NT2/D1 (cell line): ENCODE data around the gene C9orf43.
"Not testable (repeated sequence)": the region's sequence is repeated elsewhere in the genome, so short reads cannot be mapped to it uniquely, and the experiment has no call there.

ENCODE experiments used
- YY1 ChIP-seq: IDR thresholded peaks from 2 replicates; pipeline ENCODE4 v1.6.1; 2011; ENCODE audit not compliant: insufficient read length, insufficient read depth
- ZNF274 ChIP-seq: IDR thresholded peaks from 2 replicates; pipeline ENCODE4 v1.6.1; 2011; ENCODE audit warnings: mild to moderate bottlenecking, low read depth, low read length

GRCh38 chr9:113365652-113366051 lies 44.9 kb upstream of the C9orf43 start:
- TF ChIP-seq YY1, ZNF274: not testable (repeated sequence)
